Stimulated activated CD4-positive, alpha-beta T cell treated with anti-CD3 and anti-CD28 coated beads, Interleukin-1b, Interleukin-23, amount 100 ng/mL, for 24 hours (primary cell): ENCODE data around the gene PDLIM5.

Experiments
- DNase-seq, 4 experiments: peaks; one replicate each; pipeline ENCODE4 v3.0.0-alpha.2; 2020; ENCODE audit warnings: low read depth in 4 of 4, low spot score in 1 of 4

Gene PDLIM5

DNA sequence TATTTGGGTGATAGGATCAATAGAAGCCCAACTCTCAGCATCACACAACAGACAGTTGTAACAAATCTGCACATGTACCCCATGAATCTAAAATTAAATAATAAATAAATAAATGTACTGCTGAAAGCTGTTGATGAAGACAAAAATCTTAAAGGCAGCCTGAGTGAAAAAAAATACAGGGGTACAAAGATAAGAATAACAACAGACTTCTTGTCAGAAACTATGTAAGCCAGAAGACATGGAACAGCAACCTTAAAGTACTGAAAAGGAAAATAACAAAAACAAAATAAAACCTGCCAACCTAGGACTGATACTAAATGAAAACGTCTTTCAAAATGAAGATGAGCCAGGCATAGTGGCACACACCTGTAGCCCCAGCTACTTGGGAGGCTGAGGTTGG, 25.0 kb upstream of the PDLIM5 start:
- no peak for DNase-seq

GRCh38 chr4:94428884-94429283, 22.9 kb upstream of the PDLIM5 start:
- no peak for DNase-seq

DNA sequence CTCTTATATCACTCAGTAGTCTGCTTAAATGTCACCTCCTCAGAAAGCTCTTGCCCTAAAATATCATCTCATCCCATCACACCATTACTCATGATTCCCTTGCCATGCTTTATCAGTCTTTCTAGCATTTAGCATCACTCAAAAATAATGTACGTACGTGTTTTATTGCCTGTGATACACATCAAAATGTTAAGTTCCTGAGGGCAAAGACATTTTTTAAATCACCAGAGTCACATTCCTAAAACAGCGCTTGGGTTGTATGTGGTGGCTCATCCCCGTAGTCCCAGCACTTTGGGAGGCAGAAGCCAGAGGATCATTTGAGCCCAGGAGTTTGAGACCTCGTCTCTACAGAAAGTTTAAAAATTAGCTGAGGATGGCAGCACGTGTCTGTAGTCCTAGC, 21.3 kb upstream of the PDLIM5 start:
- DNase-seq = no peak

- no peak for DNase-seq
Measured at GRCh38 chr4:94431388-94431787, 20.4 kb upstream of the PDLIM5 start.

GRCh38 chr4:94434505-94434904, 17.2 kb upstream of the PDLIM5 start:
- DNase-seq = no peak

GRCh38 chr4:94435874-94436273, 15.9 kb upstream of the PDLIM5 start:
- DNase-seq = no peak

DNA sequence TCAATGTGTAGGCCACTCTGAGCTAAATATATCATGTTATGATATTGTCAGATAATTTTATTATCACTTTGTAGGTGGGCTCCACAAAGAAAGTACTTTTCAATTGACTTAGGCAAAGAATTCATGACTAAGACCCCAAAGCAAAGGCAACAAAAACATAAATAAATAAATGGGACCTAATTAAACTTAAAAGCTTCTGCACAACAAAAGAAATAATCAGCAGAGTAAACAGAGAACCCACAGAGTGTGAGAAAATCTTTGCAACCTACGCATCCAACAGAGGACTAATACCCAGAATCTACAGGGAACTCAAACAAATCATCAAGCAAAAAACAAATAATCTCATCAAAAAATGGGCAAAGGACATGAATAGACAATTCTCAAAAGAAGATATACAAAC, 15.2 kb upstream of the PDLIM5 start:
- DNase-seq = no peak

DNA sequence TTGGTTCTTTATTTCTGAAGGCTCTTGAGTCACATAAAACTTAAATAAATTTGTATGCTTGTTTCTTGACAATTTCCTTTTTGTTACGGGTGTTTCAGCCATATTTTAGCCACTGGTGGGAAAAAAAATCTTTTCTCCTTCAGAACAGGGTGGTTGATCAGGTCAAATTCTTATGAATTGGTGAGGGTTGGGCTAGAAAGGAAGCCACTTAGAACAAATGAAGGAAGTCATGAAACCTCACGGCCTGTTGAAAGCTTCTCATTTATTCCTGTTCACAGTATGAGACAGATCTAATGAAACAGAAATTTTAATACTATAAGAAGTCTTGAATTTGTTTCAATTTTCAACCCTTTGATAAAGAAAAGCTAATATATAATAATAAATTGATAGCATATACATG, 12.1 kb upstream of the PDLIM5 start:
- no peak for DNase-seq

DNA sequence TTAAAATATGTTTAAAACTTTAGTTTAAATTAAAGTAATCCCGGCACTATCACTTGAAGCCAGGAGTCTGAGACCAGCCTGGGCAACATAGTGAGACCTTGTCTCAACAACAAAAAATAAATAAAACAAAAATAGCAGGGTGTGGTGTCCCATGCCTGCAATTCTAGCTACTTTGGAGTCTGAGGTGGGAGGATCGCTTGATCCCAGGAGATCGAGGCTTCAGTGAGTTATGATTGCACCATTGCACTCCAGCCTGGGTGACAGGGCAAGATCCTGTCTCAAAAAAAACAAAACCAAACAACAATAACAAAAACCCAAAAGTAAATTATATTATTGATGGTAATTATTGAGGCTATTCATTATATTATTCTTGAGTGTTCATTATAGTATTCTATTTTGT, 9.9 kb upstream of the PDLIM5 start:
- no peak for DNase-seq

DNA sequence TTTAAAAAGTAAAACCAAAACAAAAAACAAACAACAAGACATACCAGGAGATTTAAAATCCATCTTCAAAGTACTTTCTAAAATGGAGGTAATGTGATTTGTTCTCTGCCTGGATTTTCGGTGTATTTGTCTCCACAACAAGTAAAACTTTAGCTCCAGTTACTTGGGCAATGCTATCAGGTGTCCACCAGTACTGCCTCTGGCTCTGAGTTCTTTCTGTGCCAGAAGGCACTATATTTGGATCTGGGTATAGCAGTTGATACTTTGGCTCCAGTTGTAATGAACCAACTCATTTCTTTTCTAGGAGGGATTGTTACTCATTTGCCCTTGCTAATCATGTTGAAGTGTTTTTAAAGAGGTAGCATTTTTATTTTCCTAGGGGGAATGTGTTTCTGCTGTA, 9.5 kb upstream of the PDLIM5 start:
- no peak for DNase-seq

- no peak for DNase-seq
Measured at GRCh38 chr4:94446386-94446785, 5.4 kb upstream of the PDLIM5 start.

GRCh38 chr4:94447754-94448411, 3.9 kb upstream of the PDLIM5 start:
- no peak for DNase-seq

DNA sequence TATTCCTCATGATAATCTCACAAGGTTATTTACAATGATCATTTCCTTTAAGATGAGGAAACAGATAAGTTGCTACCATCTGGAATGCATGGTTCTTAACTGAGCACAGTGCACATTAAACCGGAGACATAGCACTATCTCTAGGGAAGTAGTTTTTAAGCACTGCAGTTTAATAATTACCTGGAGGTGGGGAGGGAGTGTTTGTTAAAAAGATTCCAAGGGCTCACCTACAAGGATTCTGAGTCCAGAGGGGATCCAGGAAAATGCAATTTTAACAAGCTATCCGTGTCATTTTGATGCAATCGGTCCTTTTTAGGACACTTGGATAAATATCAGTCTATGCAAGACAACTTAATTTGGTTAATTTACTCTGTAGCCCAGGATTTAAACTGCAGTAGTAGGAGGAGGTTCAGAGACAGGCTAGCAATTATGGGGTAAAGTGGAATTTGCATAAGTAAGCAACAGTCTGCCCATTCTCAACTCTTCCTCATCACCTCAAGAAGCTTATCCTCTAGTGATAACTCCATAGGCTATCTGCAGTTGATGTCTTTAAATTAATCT, 2.8 kb upstream of the PDLIM5 start:
- DNase-seq = no peak

DNA sequence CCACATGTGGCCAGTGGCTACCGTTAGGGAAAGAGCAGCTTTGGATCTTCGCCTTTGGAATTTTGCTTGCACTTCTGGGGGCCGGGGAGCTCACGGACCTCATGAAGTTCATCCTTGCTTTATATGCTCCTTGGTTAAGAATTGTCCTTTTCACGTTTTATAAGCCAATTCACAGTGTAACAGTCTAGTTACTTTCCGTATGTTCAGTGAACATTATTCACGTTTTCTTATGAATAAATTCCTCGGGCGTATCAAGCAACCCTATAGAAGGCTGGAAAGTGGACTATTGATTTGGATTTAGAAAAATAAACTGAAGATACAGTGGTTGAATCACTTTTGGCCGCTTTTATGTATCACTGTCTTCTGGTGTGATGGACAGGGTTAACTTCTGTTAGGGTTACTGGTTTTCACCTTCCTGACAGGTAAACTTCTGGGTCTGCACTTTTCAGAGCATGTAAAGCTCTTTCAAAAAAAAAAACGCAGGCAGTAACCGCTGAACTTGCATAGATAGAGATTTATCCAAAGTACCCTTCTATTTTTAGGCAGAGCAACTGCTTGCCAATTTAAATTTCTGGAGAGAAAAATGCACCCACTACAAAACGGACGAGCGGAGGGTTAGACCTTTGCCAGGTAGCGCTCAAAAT, 569 bp upstream of the PDLIM5 start:
- DNase-seq = no peak

DNA sequence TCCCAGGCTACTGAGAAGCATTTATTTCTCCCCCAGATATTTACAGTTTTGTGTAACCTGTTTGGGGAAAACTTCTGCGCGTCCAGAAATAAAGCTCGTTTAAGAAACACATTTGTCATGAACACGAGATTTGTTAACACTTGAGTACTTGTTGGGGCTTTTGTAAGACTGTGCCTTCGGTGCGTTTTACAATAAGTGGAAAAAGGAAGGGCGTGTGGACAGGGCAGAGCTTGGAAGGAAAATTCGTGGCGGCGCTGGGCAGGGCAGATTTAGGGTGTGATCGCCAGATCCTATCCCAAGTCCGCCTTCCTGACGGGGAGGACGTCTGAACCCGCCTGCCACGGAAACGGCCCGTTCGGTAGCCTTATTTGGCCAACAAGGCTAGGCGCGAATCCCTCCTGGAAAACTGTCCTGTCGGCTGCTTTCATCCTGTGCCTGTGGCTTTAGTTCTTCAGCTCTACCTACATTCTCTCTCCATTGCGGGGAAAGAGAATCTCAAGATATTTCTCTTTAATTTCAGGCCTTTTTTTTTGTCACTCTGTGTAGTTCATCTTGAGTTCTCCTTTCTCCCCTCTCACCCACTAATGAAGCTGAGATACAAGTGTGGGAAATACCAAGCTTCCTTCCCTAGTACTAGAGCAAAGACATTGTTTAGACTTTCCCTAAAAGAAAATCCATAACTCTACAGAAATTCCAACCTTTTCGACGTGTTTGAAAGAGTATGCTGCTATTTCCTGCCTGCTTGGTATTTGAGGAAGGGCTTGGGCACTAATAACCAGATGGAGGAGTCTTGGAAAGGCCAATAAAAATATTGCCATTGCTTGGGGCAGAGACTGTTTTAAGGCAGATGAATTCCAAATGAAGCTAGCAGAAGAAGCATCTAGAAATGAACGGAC, 982 bp downstream of the PDLIM5 start:
- peak in 2 of 4 experiments; percentile 5 to 7 for DNase-seq

DNA sequence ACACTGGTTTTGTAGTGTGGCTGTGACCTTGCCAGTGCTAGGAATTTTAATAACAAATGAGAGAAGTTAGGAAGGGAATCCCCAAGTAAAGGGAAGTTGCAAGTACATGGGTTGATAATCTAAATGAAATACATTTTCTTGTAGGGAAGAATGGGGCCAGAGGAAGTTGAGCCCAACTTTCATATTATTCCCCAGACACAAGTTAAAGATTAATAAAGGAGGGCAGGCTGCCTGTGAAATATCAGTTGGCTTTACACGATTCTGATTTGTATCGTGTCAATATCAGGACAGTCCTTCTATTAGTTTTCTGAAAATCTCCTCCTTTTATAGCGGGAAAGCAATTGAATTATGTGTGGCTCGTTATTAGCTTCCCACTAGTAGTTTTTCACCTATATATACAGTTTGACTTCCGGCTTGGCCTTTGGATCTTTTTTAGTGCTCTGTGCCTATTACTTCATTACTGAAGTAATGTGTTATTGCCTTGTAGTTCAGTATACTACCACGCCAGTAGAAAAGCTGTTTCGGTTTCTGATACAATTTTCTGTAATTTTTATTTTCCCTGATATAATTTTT, 1.7 kb downstream of the PDLIM5 start:
- DNase-seq = no peak

- no peak for DNase-seq
Measured at GRCh38 chr4:94454405-94454804, 2.7 kb downstream of the PDLIM5 start.

- no peak for DNase-seq
Measured at GRCh38 chr4:94455081-94455480, 3.3 kb downstream of the PDLIM5 start.

GRCh38 chr4:94457692-94458106, 6.0 kb downstream of the PDLIM5 start:
- no peak for DNase-seq

- no peak for DNase-seq
Measured at GRCh38 chr4:94458682-94459081, 6.9 kb downstream of the PDLIM5 start.

DNA sequence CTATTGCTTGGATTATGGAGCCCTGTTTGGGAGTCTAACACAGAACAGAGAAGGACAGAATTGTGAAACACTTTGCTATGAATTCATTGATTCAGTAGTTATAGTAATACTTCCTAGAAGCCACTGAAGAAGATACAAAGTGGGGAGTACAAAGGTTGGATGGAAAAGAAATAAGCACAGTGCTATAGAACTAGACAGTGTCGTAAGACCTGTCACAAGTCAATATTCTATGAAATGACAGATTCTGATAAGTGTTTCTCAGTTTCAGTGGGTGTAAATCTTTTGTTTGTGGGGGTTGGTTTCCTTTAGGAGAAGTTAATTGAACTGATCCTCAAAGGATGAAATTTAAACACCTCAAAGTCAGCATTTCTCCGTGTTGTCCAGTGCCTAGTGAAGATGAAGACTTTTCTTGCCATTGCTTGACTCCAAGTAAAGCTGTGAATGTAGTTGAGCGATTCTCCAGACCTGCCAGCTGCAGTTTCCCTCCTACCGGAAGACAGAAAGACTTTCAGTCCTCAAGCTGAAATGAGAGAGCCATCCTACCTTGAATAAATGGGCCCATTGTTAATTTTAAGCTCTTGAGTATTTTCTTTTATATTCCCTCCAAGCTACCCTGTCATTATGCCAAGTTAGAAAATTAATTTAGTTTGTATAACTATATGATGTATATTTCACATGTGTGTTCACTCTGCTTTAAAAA, 7.9 kb downstream of the PDLIM5 start:
- DNase-seq = no peak
